GM19438 (cell line): ENCODE measurements around the gene DCBLD2.

Experiments used
- ATAC-seq: cut with Tn5 transposase; IDR thresholded peaks from one replicate; pipeline ENCODE4 v1.9.1; 2021; ENCODE audit warnings: low read depth; ENCODE audit not compliant: unreplicated experiment

Gene DCBLD2

DNA sequence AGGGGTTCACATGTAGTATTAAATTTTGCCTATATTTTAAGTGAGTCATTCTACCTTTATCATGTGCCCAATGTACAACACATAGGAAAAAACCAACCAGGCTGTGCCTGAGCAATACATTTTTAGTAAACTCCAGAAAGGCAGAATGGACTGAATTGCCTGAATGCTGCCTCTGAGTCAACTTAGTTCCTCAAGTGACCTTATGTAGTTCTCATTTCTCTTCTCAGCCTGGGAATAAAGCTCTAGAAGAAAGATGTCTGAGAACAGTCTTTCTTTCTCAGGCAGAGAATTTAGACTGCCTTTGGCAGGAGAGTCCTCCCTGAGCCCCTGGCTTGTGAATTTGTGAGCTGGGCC lies 125.4 kb downstream of the DCBLD2 start:
- no peak for ATAC-seq

DNA sequence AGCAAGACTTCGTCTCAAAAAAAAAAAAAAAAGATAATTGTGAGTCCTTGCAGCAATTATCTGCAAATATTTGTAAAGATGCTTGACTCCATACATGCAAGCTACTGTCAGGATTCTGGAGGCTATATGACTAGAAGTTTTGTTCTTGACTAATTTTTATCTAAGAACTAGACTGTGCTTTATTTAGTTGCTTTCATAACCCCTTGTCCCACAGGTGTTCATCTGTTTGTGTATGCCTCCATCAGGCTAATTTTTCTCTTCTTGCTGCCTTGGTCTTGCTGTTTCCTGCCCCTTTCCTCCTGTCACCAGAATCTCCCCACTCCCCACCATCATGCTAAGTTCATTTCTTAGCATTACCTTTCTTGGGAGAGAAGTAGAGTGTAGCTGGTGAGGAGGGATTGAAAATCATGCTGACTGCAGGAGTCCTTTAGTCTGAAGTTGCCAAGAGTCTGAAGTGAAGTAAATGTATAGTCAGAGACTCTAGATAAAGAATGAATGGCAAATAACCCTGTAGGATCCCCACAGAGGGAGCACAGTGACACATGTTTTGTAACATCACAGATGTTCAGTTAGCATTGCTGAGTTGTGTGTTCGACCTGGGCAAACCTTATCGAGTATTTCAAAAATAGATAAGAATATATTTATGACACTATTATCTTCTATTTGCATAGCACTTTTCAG lies 125.9 kb downstream of the DCBLD2 start:
- no peak for ATAC-seq

DNA sequence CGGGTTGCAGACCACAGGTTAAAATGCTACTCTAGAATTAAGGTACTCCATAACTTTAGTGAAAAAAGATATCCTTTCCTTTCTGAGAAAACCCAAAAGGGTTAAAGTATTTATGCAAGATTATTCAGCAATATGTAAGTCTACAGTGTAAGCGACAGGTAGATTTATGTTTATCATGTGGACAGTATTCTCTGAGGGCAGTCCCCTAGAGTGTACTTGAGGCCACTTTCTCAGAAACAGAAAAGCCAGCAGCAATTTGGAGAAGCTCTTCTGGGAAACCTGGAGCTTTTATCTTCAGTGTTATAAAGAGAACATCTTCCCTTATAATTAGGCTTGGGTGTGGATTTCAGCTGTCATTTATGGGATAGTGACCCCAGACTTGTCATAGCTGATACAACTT lies 129.5 kb downstream of the DCBLD2 start:
- no peak for ATAC-seq

DNA sequence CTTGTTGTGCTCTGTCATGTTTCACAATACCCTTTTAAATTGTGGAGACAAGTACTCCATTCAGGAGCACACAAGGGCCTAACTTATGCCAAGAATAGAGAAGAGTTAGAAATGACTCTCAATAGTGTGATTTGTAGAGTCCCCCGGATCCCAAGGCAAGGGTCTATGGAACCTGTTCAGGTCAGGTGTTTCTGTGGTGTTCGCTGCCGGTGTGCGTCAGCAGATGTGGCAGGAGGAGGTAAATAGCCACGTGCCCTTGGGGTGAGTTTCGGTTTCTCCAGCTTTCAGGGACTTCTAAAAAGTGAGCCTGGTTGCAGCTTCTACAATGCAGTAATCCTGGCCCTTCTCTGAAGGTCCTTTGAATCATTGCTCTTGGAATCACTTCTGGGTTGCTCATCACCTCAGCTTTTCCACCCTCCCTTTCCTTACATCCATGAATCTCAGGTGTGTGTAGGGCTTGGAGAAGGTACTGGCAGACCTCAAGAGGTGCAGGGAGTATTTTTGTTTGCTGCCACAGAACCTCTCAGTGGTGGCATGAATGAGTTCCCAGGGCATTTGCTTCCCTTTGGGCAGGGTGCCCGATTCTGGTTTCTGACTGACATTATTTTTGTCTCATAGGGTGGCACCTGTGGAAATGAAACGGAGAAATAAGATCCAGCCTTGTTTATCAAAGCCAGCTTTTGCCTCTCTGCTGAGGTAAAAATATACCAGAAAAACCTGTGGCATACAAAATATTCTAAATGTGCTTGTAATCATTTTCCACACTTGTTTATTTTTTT lies 131.0 kb downstream of the DCBLD2 start:
- peak; percentile 70 for ATAC-seq

DNA sequence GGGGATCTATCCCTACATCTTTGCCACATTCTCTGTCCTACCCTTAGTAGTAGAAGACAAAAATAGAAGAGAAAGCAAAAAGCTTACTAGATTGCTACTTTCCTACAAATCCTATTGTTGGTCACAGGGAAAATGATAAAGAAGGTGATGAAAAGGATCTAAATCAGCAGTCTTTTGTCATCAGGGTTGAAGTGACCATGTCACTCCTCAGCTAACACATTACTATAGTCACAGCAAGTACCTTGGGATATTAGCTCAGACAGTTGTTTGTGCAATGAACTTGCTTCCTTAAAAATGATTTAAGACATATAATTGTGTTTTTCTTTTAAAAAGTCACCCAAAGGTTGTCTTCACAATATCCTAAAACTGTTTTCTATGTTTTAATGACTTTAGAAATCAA lies 132.0 kb downstream of the DCBLD2 start:
- ATAC-seq = no peak

DNA sequence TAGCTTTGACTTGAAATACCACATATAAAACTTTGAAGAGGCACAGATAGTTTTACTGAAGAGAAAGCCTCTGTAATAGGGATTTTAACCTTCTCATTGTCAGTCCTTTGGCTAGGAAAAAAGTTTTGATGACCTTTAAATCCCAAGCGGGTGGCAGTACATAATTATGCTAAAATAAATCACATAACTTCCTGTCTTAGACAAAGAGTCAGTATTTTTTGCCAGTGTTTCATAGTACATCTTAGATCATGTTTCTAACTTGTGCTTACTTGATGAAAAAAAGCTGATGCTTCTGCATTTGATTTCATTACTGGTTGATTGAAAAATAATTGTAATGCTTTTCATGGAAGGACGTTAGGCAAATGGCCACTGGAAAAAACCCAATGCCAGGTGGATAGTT lies 132.5 kb downstream of the DCBLD2 start:
- ATAC-seq = no peak

DNA sequence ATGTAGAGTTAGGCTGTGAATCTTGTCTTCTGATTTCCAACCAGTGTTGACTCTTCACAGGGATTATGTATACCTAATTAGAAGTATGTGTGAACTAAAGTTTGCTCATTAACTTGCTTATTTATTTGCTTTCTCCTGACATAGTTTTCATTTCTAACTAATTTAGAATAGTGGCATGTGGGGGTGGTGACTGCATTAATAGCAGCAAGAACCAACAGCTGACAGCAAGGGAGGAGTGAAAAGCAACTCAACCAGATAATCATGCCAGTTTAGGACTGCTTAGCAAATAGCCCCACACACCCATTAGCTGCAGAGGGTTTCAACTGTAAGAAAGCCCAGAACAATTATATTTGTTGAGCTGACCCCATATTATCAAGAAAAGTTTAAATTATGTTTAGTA lies 134.6 kb downstream of the DCBLD2 start:
- no peak for ATAC-seq

DNA sequence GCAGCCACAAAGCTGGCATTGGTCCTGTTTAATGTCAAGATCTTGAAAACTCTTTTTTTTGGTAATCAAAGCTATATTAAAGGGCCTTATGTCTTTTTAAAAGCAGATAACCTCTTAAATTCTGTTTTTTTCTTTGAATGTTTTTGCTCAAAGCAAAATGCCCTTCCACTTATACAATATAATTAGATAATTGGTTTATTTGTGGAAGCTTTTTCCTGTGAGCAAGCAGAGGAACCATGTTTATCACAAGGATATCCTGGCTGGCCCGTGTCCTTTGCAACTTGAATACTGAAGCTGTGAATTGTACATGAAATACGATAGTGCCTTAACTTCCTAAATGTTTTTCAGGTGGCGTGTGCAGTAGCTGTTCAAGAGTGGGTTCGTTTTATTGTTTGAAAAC lies 135.8 kb downstream of the DCBLD2 start:
- no peak for ATAC-seq

DNA sequence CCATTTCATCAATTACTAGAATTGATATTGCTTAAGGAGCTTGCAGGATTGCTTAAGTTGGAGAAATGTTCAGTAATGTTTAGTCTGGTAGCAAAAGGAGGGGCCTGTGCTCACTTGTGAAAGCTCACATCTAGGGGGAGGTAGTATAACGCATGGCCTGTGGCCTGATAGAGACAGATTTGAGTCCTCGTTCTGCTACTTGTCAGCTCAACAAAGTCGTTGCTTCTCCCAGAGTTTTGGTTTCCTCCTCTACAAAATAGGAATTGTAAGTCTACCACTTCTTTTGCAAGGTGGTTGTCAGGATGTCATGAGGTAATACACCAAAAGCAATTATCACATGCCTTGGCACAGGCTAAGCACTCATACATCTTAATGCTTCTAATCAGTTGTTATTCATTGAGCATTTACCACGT lies 137.0 kb downstream of the DCBLD2 start:
- ATAC-seq = no peak

DNA sequence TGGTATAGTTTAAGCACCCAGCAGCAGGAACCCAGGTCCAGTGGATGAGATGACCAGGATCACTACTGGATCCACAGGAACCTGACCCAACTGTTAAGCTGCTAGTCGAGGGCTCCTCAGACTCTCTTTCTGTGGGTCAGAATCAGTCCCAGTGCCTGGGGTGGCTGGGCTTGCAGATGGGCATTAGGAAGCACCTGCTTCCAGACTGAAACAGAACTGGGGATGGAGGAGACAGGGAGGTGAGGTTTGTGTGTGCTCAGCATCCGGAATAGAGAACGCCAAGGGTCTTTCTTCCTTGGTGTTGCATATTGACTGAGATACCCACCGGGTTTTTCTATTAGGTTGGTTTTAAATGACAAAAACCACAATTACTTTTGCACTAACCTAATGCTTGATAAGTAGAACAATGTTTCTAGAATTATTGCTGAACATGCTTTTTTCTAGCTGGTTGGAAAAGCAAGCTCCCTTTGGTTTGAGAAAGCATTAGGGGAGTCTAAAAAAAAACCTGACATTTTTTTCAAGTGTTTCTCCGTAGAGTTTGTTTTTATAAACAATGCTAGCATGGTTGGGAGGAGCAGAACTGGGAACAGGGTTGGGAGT lies 137.6 kb downstream of the DCBLD2 start:
- ATAC-seq = no peak

DNA sequence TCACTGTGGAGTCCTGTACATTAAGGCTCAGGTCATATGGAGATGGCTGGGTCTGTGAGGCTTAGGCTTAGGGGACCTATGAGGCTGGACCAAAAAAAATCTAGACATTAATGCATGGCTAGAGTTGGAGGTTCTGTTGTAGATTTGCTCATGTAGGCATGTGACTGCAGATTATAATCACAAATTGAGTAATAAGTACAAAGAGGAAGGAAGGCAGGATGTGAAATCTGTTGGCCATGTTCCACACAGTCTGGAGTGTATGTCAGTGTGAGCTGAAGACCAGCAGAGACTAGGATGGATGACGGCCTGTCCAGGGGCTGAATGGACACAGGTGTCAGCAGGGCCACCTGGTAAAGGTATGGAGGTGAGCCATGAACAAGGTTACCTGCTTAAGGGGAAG lies 138.4 kb downstream of the DCBLD2 start, which contains the start of gene ST3GAL6:
TSS of gene ST3GAL6 (plus strand) at position 265 of the 400 bp plus-strand sequence. CDS start 5,101 bp downstream, outside the sequence.
- peak; percentile 54 for ATAC-seq

DNA sequence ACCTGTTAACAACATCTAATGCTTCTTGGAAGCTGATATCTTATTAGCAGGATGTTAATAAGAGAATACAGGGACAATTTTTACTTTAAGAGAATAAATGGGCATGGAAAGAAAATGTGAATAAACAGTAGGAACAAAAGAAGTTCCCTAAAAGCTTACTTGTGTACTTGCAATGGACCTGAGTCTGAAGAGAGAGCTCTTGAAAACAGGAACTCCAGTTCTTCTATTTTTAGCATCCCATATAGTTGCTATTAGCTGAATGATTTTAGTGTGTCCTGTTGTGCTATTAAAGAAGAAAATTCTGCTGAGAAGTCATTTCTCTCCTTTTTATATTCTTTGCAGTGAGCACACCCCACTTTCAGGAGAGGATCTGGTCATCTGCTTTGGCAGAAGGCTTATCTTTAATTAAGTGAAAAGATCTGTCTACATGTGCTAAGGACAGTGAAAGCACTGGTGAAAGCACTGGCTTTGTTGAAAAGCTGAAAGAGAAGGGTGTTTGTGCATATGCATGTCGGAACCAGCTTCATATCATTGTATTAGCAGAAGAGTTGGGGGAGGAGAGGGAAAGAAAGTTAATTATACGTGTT lies 139.8 kb downstream of the DCBLD2 start:
- ATAC-seq = no peak

DNA sequence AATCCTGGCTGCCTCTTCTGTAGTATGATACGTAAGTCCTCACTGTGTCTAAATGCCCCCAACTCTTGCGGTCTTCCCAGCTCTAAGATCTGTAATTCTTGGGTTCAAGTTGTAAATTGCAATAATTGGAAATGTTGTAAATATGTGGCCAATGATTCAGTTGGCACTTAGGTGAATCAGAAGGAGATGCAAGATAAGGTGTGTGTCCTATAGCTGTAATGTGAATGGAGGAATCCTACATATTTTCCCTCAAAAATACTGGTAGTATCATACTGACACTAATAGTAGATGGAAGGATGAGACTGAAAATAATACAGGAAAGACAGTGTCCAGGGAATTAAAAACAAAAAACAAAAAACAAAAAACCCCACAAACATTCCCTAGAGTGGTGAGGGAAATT lies 141.9 kb downstream of the DCBLD2 start:
- ATAC-seq = no peak

DNA sequence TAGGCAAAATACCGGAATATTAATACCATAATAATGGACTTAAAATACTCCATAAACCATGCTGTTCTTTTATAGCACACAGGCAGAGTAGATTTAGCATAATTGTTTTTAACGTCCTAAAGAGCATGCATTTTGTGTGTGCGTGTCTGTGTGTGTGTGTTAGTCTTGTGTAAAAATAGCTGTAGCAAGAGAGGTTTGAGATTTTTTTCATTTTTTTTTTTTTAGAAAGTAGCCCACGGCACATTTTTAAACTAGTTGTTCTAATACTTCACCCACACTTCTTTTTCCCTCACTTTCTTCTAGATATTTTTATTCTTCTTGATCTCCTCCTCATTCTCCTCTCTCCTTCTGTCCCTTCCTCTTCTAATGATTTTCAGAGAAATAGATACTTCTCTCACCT lies 145.9 kb downstream of the DCBLD2 start:
- ATAC-seq = no peak

DNA sequence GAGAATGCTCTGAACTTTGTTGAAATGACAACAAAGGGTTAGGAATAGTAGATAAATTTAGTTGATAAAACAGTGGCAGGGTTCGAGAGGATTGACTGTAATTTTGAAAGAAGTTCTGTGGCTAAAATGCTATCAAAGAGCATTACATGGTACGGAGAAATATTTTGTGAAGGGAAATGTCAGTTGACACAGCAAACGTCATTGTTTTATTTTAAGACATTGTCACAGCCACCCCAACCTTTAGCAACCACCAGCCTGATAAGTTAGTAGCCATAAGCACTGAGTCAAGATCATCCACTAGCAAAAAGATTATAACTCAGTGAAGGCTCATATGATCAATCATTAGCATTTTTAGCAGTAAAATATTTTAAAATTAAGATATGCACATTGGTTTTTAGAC lies 147.0 kb downstream of the DCBLD2 start:
- ATAC-seq = no peak

DNA sequence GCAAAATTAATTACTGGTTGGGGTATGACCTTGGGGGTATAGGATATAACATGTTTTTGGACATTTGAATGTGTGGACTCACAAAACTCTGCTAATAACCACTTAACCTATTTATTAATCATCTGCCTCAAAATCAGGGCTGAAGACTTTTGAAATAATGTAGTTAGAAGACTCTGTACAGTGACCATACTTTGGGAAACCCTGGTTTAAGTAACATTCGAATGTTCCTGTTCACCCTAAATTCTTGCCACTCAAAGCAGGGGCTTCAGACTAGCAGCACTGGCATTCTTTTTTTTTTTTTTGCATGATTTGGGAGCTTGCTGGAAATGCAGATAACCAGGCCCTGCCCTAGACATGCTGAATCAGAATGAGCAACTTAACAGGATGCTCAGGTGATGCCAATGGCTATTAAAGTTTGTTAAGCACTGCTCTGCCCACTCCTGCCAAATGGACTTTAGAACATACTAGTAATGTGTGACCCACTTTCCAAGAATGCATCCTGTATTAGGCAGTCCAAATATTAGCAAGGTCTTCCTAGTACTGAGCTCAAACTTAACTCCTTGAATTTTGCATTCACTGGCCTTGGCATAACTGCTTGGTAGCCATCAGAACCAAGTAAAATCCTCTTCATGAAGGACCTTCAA lies 151.1 kb downstream of the DCBLD2 start:
- no peak for ATAC-seq

DNA sequence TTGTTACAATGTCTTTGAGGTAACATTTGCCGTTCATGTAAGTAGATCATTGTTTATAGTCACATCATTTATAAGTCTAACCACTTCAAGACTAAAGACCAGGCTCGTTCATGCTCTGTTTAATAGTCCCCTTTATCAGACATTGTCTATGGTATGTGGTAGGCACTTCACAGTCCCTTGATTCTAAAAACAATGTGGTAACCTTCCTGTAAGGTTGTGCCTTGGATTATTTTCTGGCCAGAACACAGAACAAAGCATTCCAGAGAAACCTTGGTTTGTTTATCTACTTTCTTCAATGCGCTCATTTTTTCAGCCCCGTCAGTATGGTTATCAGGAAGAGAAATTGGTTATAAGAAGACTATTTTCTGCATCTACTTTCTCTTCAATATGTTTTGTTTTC lies 154.6 kb downstream of the DCBLD2 start:
- ATAC-seq = no peak

DNA sequence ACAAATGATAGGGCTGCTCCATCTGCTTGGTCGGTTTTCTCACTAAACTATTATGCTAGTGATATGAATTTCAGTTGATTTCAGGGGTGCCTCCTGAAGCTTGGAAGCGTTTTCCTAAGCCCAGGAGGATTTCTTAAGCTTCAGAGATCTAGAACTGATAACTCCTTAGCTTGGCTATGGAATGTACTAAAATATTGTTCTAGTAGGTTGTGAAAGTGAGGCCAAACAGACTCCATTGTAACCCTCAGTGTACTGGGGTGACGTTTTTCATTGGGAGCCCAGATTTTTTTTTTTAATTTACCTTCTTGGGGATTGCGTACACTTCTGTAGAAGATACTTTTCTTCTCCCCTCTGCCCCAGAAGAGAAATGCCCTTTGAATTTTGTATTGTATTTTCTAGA lies 155.4 kb downstream of the DCBLD2 start:
- ATAC-seq = no peak
